ENCODE measurements around the gene CNTNAP5. TPM values are rescaled to one million over a fixed set of nuclear protein-coding genes. Genes with fewer than 3 reads are reported as not detected.

The CNTNAP5 gene
- total and polyA plus RNA-seq, 2 of the 8 experiments (the other 6 are each of a cell fraction or from before 2014, with no cell fraction given) = 0.11 to 0.76 TPM

DNA sequence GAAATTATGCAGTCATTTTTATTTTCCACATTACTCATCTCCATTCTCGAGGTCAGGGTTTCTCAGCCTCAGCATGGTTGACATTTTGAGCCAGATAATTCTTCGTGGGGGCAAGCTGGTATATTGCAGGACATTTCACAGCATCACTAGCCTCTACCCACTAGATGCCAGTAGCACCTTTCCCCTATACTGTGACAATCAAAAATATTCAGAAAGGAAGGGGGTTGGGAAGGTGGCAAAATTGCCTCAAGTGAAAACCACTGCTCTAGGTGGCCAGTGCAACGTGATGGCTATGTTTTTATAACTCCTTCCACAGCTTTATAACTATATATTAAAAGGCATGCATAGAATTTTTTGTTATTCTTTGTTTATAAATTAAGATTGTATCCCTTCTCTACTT lies 294.5 kb downstream of the CNTNAP5 start:
- no peak overlapping the region for H2BK20ac ChIP-seq (ENCODE audit: low read length)
- peaks cover 5% of the 10 kb centered on the region; the same call in 1 of the 2 replicates for H3K23me2 ChIP-seq (ENCODE audit: low read depth, low read length)
- H3K36me3 ChIP-seq (ENCODE audit: control insufficient read depth in 2 of 4, insufficient read depth in 4 of 4, low read length in 3 of 4) = no peaks in the 10 kb centered on the region
- H4K20me1 ChIP-seq (replicated peaks in 1 of 2; ENCODE audit: control insufficient read depth in 1 of 2, insufficient read depth in 2 of 2, low read length in 2 of 2) = no peaks in the 10 kb centered on the region
- H4K91ac ChIP-seq (replicated peaks; ENCODE audit: insufficient read length, low read length) = no peak overlapping the region
- no peaks in the 10 kb centered on the region for H3K79me2 ChIP-seq (ENCODE audit: control insufficient read depth in 1 of 2, insufficient read depth in 2 of 2, low read length in 2 of 2)
- no peak overlapping the region for H3K9ac ChIP-seq (replicated peaks in 1 of 4; ENCODE audit: extremely low read depth in 1 of 4, low read depth in 3 of 4, low read length in 3 of 4)
- no peak overlapping the region for H3K4ac ChIP-seq (replicated peaks; ENCODE audit: insufficient read length, low read depth, low read length)
- no peak overlapping the region for H3K23ac ChIP-seq (ENCODE audit: insufficient read length)
- DNase-seq (ENCODE audit: low read depth in 1 of 2, low spot score in 2 of 2) = no peak
- H2BK12ac ChIP-seq (ENCODE audit: low read depth, low read length) = no peak overlapping the region
- H3K79me1 ChIP-seq (ENCODE audit: low read depth, low read length) = no peaks in the 10 kb centered on the region
- peak in 1 of 2 experiments; percentile 44; a peak in 2 of 4 replicates for TF ChIP-seq RAD21 (IDR thresholded peaks at IDR 0.05 in 1 of 2, conservative IDR thresholded peaks at IDR 0.05 in 1 of 2; ENCODE audit: low read depth in 2 of 2, low read length in 2 of 2)
- TF ChIP-seq TBP (IDR thresholded peaks at IDR 0.05; ENCODE audit: low read depth, low read length) = no peak
- no peak overlapping the region for H2BK15ac ChIP-seq (ENCODE audit: low read length)
- 83% methylated on average over 3 of the region's 3 CpGs; no CpG with 5 or more reads in 1 of the 2 experiments for WGBS, 2 experiments (ENCODE audit: extremely low coverage in 1 of 2, insufficient coverage in 1 of 2, insufficient read length in 1 of 2, insufficient replicate concordance in 2 of 2, low coverage in 1 of 2, low lambda C conversion rate in 2 of 2, missing lambda C conversion rate in 1 of 2)
- H3K27ac ChIP-seq (ENCODE audit: low read depth, low read length) = no peak overlapping the region
- no peaks in the 10 kb centered on the region for H3K9me3 ChIP-seq (ENCODE audit: insufficient read depth in 2 of 2, low read depth in 1 of 2, low read length in 1 of 2)
- H4K5ac ChIP-seq (ENCODE audit: insufficient read length, low read depth, low read length) = no peak overlapping the region
- no peak overlapping the region for H2AFZ ChIP-seq (ENCODE audit: low read length)
- no peak overlapping the region for H3K4me2 ChIP-seq (ENCODE audit: insufficient read depth in 1 of 2, low read depth in 2 of 2, low read length in 2 of 2)
- no peak overlapping the region for H2BK5ac ChIP-seq (ENCODE audit: low read depth, low read length)
- H2BK120ac ChIP-seq (replicated peaks; ENCODE audit: low read depth, low read length) = no peak overlapping the region
- no peak overlapping the region for H4K8ac ChIP-seq (ENCODE audit: extremely low read depth, insufficient read depth, low read length)
- H3K4me1 ChIP-seq (replicated peaks in 1 of 4; ENCODE audit: control insufficient read depth in 3 of 4, insufficient read depth in 4 of 4, low read length in 3 of 4) = peaks cover 0 to 3% (median 1%) of the 10 kb centered on the region in 4 experiments; a peak in 2 of 7 replicates
- H3K4me3 ChIP-seq (ENCODE audit: extremely low read depth in 1 of 4, insufficient read depth in 2 of 4, low read depth in 3 of 4, low read length in 4 of 4) = no peak overlapping the region
- CTCF ChIA-PET (ENCODE audit: partially characterized antibody) = no interaction called here
- H3K14ac ChIP-seq (ENCODE audit: insufficient read length) = no peak overlapping the region
- H3K27me3 ChIP-seq (replicated peaks in 1 of 4; ENCODE audit: control insufficient read depth in 3 of 4, extremely low read depth in 1 of 4, insufficient read depth in 3 of 4, low read length in 3 of 4) = no peaks in the 10 kb centered on the region
- H2AK5ac ChIP-seq (ENCODE audit: low read depth, low read length) = no peak overlapping the region
- POLR2A ChIA-PET (ENCODE audit: partially characterized antibody) = no interaction called here
- FAIRE-seq = no peak
- H3K56ac ChIP-seq (replicated peaks; ENCODE audit: insufficient read length, low read depth, low read length) = no peak overlapping the region
- H3K18ac ChIP-seq (ENCODE audit: extremely low read depth, low read length) = no peak overlapping the region

Data from H1 (cell line).